HG02571 (cell line): Measurements from ENCODE around the gene CXorf65.
A peak's percentile ranks its signal among the peaks of the same experiment; 100 is the strongest.

ENCODE experiments used
- ATAC-seq: cut with Tn5 transposase; IDR thresholded peaks from one replicate; pipeline ENCODE4 v1.9.1; 2021; ENCODE audit warnings: mild to moderate bottlenecking, moderate library complexity; ENCODE audit not compliant: unreplicated experiment

Gene CXorf65

DNA sequence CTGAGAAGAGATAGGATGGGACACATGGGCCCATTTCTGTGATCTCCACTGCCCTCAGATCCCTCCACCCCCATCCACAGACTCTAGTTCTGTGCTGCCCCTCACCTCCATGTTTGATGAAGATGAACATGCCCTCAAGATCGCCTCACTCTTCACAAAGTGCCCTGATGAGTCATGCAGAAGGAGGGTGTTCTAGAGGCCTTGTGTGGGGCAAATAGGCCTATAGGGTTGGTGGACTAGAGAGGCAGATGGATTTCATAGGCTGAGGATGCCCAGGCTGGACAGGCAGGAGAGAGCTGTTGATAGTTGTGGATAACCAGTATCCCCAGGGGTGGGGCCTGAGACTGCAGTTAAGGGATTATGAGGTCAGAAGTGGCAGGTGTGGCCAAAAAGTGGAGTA is at the start of gene CXorf65:
Gene CXorf65, minus strand, starts transcription at position 314 of the 400 bp plus-strand sequence. Its CDS starts 184 bp downstream, at position 130.
- ATAC-seq, result no peak

DNA sequence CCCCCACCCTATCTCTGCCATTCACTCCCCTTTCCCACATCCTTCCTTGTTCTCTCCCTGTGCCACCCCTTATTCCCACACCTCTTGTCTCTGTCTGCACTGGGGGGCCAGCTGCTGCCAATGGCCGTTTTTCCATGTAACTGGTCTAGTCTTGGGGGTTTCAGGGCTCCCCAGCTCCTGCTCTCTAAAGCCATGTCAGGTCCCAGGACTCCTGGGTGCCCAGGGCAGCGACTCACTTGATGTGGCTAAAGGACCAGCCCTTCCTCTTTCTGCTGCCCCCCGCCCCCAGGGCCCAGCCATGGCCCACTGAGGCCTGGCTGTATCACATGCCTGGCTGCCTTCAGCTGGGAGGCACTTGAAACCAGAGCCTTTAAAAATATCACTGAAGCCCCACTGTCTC is 48.1 kb upstream of the CXorf65 start:
- ATAC-seq, result no peak

DNA sequence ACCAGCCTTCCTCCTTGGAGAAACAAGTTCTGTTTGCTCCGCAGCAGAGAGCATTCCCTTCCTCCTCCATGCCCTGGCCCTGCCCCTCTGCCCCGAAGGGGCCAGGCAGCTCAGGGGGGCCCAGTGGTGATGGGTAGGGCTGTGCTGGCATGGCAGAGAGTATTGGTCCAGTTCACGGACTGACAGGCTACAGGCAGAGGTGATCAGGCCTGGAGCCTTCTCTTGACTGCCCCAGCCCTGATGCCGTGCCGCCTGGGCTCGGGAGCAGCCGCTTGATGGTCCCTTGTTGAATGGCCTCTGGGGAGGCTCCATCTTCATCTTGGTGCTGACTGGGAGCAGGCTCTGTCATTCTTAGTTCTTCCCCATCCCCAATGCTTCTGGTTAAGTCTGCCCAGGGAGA is 47.7 kb upstream of the CXorf65 start:
- ATAC-seq, result no peak

DNA sequence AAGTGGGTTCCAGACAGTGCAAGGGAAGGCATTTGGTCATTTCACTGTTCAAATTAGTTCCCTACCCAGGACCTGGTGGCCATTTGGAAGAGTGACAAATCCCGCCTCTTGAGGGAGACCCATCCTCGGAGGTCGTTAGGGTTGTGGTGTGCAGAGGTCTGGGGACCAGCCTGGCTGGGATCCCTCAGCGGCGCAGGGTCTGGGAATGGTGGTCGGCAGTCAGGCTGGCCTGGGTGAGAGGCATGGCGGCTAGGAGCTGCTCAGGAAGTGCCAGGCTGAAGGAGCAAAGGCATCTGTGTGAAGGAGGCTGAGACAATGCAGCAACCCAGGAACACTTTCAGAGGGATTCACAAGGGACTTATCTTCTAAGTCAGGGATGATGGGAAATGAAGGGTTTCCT is 44.8 kb upstream of the CXorf65 start:
- no peak for ATAC-seq

DNA sequence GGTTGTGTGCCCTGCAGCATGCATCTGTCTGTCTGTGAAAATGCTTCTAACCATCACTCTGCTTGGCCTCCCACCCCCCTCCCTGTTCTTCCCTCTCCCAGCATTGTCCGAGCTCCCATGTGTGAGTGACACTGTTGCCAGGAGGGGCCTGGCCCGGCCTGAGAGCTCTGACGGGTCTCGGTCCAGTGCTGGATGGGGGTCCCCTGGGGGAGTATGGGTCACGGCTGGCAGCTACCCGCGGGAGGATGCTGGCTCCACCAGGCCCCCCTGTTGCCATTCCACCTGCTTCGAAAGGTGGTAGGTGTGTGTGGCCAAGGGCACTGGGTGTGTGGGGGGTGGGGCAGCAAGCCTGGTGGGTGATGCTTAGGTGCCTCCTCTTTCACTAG is 41.7 kb upstream of the CXorf65 start:
- ATAC-seq, result no peak

DNA sequence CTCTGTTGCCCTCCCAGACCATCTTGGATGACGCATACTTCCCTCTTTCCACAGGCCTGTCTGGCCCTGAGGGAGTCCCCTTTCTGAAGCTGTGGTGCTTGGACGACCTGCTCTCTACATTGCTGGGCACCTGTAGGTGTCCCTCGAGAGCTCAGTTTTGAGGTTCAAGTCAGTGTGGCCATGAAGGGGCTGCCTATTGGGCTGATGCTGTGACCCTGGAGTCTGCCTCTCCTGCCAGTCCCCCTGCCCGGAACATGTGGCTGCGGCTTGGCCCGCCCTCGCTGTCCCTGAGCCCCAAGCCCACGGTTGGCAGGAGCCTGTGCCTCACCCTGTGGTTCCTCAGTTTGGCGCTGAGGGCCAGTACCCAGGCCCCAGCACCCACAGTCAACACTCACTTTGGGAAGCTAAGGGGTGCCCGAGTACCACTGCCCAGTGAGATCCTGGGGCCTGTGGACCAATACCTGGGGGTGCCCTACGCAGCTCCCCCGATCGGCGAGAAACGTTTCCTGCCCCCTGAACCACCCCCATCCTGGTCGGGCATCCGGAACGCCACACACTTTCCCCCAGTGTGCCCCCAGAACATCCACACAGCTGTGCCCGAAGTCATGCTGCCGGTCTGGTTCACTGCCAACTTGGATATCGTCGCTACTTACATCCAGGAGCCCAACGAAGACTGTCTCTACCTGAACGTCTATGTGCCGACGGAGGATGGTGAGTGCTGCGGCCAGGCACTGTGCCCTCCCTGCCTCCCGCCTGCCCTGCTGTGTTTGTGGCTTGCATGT is 41.1 kb upstream of the CXorf65 start:
- no peak for ATAC-seq

DNA sequence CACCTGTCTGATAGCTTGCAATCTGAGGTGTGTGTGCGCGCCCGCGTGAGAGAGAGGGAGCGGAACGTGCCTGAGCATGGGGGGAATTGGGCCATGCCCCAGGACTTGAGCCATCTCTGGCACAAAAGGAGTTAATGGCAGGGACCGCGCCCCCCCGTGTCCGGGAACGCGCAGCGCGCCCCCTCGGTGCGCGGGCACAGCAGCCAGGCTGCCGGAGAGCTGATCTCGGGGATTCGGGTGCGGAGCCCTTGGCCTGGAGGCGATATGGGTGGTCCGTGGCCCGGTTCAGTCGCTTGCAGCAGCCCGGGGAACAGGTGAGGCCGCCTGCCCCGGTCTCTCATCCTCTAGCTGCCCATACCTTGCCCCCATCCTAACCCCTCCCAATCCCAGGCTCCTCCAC is 38.1 kb upstream of the CXorf65 start, which contains the start of gene NLGN3:
Gene NLGN3, plus strand, starts transcription at position 191 of the 400 bp plus-strand sequence. CDS start 2,909 bp downstream, outside the sequence.
- no peak for ATAC-seq

DNA sequence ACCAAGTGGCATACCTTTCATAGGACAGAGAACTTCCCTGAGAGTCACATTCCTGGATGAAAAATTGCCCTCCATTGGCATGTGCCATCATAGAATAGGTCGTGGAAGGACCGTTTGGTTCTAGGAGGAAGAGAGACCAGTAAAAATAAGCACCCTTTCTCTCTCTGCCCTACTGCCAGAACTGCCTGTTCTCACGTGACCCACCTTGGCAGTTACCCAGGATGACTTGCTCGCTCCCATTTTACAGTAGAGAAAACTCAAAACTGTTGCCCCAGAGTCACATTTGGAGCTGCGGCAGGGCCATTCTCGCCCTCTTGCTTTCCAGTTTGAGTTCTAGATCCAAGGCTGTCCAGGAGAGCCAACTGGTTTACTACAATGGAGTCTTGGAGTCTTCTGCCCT is 37.0 kb upstream of the CXorf65 start:
- ATAC-seq, result no peak

DNA sequence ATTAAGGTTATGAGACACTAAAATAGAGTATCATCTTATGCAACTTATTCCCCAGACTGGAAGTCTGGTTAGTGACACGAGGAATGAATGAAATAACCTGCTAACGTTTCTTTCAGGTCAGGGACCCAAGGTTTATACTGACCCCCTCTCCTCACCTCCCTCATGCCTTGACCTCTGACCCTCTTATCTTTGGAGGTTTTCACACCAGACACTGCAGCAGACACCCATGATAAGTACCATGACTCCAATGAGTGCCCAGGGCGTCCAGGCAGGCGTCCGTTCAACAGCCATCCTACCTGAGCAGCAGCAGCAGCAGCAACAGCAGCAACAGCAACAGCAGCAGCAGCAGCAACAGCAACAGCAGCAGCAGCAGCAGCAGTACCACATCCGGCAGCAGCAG is 33.9 kb upstream of the CXorf65 start:
- no peak for ATAC-seq

DNA sequence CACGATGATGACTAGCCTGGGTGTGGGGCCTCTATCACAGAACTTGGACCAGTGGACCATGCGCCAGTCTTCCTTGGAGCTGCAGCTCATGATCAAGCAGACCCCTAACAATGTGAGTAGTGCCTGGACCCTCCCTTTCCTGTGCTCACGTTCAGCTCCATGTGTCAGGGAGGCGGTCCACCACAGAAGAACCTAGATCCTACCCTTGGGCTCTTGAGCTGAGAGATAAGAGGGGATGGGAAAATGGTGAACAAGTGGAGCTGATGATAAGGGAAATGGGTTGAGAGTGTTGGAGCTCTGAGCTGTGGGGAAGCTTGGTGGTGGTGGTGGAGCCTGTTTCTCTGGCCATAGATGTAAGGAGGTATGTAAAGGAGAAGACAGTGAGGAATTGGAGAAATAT is 25.0 kb upstream of the CXorf65 start:
- no peak for ATAC-seq

DNA sequence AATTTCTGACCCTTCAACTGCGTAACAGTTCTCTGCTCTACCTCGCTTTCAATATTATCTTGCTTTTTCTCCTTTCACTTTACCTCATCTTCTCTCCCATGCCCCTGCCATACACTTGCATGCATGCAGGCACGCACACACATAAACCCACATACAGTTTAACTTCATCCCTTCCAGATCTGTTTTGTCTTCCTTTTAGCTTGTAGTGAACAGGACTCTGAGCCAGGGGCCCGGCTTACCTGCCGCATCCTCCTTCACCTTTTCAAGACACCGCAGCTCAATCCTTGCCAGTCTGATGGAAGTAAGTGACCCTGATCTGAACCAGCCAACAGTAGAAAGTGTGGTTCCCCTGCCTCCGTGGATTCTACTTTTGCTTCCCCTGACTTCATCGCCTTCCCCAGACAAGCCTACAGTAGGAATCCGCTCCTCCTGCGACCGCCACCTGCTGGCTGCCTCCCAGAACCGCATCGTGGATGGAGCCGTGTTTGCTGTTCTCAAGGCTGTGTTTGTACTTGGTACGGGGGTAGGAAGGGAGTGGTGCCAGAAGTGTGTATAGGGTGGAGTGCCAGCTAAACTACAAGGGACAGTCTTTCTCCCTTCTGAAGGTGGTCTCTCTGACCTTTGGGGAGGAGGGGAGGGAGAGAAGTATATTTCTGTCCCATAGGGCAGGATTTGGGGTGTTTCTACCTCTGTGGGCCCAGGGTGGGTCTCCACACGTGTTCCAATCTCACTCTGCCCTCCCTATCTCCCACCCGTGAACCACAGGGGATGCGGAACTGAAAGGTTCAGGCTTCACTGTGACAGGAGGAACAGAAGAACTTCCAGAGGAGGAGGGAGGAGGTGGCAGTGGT is 22.6 kb upstream of the CXorf65 start:
- peak; percentile 61 for ATAC-seq

DNA sequence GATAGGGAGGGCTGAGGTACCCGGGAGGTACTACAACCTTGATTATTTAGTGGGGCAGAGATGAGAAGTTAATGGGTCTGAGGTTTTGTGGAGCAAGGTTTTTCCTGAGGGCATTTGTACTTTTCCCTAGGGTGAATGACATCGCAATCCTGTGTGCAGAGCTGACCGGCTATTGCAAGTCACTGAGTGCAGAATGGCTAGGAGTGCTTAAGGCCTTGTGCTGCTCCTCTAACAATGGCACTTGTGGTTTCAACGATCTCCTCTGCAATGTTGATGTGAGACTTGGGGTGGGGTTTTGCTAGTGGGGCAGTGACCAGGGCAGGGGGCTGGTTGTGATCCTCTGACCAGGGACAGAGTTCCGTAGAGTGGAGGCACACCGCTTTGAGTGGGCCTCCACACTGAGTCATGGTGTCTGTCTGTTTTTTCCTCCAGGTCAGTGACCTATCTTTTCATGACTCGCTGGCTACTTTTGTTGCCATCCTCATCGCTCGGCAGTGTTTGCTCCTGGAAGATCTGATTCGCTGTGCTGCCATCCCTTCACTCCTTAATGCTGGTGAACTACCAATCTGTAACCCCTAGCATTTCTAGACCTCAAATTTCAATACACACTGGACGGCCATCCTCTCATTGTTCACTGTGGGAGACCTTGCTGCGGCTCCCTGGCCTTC is 21.8 kb upstream of the CXorf65 start:
- ATAC-seq, result no peak

DNA sequence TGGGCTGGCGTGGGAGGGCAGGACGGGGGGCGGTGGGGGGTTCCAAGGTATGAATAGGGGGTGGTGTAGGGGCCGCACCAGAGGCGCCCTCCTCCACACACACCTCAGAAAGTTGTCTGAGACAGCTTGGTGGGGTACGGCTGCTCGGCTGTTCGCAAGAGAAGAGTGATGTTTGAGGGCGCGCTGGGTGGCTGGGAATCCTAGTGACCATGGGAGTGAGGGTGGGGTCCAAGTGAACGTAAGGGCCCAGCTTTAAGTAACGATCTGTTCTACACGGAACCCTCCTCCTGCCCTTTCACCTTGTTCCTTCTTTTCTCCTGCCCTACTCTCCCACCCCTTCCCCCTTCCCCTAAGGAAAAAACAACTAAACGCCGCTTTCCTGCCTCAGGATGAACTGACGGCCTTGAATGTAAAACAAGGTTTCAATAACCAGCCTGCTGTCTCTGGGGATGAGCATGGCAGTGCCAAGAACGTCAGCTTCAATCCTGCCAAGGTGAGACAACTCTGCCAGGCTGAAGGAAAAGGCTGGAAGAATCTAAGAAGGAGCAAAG is 12.5 kb upstream of the CXorf65 start:
- no peak for ATAC-seq

DNA sequence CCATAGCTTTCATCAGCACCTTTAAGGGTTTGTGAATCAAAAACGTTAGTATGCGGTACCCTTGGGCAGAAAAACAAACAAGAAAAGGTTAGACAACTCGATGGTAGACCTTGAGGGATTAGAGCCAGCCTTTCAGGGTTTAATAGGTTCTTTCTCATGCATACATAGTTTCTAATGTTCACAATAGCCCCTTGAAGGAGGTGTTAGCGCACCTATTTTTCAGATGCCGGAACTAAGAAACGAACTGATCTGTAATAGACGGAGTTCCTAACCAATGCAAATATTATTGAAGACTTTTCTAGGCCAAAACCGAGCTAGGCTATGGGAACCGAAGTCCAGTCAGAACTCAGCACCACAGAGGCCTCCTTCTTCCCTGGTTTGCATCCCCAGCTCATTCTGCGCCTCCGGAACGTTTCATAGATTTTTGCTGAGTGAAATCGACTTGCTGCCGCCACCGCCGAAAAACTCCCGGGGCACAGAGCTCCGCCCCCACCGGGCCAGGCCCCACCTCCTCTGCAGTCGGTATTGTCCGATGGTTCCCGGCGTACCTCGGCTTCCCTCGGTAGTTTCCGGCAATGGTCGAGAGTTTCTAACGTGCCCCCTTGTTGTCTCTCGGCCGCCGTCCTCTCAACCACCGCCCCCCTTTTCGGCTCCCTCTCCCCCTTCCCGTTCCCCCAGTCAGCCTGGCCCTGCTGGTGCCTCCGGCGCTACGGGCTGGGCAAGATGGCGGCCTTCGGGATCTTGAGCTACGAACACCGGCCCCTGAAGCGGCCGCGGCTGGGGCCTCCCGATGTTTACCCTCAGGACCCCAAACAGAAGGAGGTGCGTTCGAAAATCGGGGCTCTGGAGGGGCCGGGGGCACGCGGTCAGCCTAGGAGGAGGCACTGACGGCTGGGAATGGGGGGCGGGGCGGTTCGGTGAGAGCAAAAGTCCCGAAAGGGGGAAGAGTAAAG is 11.8 kb upstream of the CXorf65 start, which contains the start of gene MED12:
Gene MED12, plus strand, starts transcription at position 565 of the 953 bp plus-strand sequence. Its CDS starts 159 bp downstream, at position 724.
- peak; percentile 90 for ATAC-seq

DNA sequence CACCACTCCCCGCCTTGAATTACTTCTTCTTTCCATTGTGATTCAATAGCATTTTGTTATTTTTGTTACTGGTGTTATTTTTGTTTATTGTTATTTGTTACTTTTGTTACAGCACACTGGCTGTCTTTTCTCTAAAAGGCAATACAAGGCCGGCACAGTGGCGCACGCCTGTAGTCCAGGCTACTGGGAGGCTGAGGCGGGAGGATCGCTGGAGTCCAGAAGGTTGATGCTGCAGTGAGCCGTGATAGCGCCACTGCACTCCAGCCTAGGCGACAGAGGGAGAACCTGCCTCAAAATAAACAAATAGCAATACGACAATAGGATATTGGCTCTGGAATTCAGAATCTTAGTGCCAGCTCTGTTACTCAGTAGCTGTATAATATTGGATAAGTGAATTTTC is 10.8 kb upstream of the CXorf65 start:
- ATAC-seq, result no peak

DNA sequence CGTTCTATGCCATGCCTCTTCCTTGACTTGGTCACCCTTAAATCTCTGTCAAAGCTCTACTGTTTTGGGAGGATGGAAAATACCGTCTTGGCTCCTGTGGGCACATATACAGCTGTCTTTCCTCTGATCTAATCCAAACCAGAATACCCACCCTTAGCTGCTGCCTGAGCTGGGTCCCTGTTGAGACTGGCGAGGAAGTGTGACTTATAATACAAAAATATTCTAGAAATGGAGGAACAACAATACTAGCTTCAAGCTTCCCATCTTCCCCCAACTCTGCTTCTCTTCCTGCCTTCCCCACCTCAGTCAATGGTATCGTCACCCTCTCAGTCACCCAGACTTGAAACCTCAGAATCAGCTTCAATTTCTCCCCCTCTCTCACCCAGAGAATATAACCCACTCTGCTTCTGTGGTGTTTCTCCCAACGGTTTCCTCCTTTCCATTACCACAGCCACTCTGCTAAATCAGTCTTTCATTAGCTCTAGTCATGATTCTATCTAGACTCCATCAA is 5.4 kb upstream of the CXorf65 start:
- ATAC-seq, result peak; percentile 15

DNA sequence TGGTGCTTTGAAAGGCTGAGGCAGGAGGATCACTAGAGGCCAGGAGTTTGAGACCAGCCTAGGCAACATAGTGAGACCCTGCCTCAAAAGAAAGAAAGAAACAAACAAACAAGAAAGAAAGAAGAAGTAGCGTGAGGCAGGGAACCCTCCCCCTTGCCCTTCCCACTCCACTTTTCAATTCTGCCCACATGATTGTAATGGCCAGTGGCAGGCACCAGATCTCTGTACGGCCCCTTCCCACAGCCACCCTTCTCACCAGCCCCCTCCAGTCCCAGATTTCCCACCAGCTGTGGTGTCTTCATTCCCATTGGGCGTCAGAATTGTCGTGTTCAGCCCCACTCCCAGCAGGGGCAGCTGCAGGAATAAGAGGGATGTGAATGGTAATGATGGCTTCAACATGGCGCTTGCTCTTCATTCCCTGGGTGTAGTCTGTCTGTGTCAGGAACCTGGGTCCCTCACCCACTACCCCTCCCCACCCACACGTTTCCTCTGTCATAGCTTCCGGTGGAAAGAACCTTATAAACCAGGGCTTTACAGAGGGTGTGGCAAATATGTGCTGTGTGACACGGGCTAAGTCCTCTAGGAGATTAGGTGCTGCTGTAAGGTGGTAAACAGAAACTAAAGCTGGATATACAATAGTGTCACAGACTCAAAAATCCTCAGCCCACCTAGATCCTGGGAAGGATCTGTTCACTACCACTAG is 4.8 kb upstream of the CXorf65 start, which contains the start of gene IL2RG:
Gene IL2RG, minus strand, starts transcription at position 437 of the 703 bp plus-strand sequence. Its CDS starts 38 bp downstream, at position 399.
- peak; percentile 88 for ATAC-seq

DNA sequence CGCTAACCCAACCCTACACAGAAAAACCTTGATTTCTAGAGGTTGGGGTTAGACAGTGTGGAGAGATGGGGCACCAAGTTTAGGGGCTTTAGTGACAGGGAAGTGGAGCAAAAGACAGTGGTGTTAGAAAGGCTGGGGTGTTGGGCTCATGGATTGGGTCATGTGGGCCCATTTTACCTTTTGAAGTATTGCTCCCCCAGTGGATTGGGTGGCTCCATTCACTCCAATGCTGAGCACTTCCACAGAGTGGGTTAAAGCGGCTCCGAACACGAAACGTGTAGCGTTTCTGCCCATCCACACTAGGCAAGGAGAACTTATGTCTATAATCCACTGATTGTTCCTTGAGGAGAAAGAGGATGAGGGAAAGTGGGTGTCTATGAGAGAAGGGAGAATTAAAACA is 2.5 kb upstream of the CXorf65 start:
- ATAC-seq, result no peak
